Neural crest cell (in vitro differentiated cells): Measurements from ENCODE around the gene CSRP1. TPM values are rescaled to one million over a fixed set of nuclear protein-coding genes. Genes with fewer than 3 reads are reported as not detected.

Experiments
- DNase-seq: peaks from one replicate; pipeline ENCODE4 v3.0.0; 2021; ENCODE audit warnings: low read depth, mixed read lengths, low spot score
- H3K27ac Mint-ChIP-seq: one replicate; pipeline ENCODE4 v1.8.0; 2021; ENCODE audit warnings: mild to moderate bottlenecking, mixed read lengths; ENCODE audit not compliant: unreplicated experiment
- H3K27me3 Mint-ChIP-seq: 2 replicates; pipeline ENCODE4 v1.8.0; 2021; ENCODE audit warnings: low read depth, mild to moderate bottlenecking, mixed read lengths
- H3K36me3 Mint-ChIP-seq: 2 replicates; pipeline ENCODE4 v1.8.0; 2021; ENCODE audit warnings: low read depth, mild to moderate bottlenecking, mixed read lengths
- H3K4me1 Mint-ChIP-seq: 2 replicates; pipeline ENCODE4 v1.8.0; 2021; ENCODE audit warnings: mixed read lengths
- H3K4me3 Mint-ChIP-seq: one replicate; pipeline ENCODE4 v1.8.0; 2021; ENCODE audit warnings: mild to moderate bottlenecking, mixed read lengths
- H3K9me3 Mint-ChIP-seq: 2 replicates; pipeline ENCODE4 v1.8.0; 2021; ENCODE audit warnings: mixed read lengths
- CTCF ChIP-seq: fragments of 200-600 bp; sonication (generic); conservative IDR thresholded peaks from 2 replicates; pipeline ENCODE4 v1.5.0; 2021; ENCODE audit warnings: antibody characterized with exemption, mild to moderate bottlenecking
- total RNA-seq: library from RNA; stranded (reverse); gene quantifications from 2 replicates; pipeline ENCODE4 v1.2.1, GENCODE V29; 2021

CSRP1 gene
- total RNA-seq, 1 donor from 2014 or later = 1.5 TPM

DNA sequence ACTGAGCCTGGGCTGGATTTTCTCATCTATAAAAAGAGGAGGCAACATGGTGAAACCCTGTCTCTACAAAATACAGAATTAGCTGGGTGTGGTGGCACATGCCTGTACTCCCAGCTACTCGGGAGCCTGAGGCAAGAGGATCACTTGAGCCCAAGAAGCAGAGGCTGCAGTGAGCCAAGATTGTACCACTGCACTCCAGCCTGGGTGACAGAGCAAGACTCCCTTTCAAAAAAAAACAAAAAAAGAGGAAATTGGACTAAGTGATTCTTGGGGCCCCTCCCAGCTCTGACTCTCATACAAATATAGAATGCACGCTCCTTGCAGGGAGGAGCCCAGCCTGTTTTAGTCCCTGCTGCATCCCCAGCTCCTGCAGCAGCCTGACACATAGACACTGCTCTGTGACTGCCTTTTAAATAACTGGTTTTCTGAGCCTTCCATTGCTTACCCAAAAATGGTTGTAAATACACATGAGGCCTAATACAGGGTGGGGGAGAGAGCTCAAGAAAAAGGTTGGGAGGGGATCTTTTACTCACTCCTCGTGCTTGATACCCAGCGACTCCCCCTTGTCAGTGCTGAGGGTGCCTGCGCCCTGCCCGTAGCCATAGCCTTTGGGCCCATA lies 17.2 kb downstream of the CSRP1 start:
- Mint-ChIP-seq H3K36me3 (no peaks in the 10 kb centered on the region), H3K9me3 (no peaks in the 10 kb centered on the region), H3K27ac (no peak overlapping the region), H3K27me3 (no peaks in the 10 kb centered on the region), H3K4me3 (no peak overlapping the region), H3K4me1 (peaks cover 27% of the 10 kb centered on the region)
- no peak for DNase-seq
- TF ChIP-seq CTCF = no peak

- Mint-ChIP-seq H3K27me3 (no peaks in the 10 kb centered on the region), H3K4me3 (no peak overlapping the region), H3K4me1 (peaks cover 20% of the 10 kb centered on the region), H3K36me3 (no peaks in the 10 kb centered on the region), H3K9me3 (no peaks in the 10 kb centered on the region), H3K27ac (no peak overlapping the region)
- no peak for TF ChIP-seq CTCF
- no peak for DNase-seq
These were observed 17.9 kb downstream of the CSRP1 start for GRCh38 chr1:201488830-201489589.

DNA sequence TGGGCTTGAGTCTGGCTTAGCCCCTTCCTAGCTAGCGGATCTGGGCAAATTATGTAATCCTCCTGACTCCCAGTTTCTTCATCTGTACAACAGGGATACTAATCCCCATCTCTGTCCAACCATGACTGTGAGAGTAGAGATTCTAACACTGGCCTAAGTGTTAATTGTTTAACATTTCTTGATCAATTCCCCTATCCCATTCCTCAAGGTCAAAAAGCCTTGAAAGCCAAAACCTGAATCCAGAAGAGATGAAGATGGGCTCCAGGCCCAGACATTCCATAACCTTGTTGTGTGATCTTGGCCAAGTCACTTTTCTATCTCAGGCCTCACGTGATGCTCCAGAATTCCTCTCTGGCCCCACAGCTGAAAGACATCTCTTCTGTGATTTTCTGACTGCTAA lies 19.2 kb downstream of the CSRP1 start:
- Mint-ChIP-seq H3K36me3 (no peaks in the 10 kb centered on the region), H3K4me3 (no peak overlapping the region), H3K9me3 (no peaks in the 10 kb centered on the region), H3K27ac (no peak overlapping the region), H3K4me1 (peaks cover 11% of the 10 kb centered on the region), H3K27me3 (peaks cover 5% of the 10 kb centered on the region)
- TF ChIP-seq CTCF = no peak
- no peak for DNase-seq

DNA sequence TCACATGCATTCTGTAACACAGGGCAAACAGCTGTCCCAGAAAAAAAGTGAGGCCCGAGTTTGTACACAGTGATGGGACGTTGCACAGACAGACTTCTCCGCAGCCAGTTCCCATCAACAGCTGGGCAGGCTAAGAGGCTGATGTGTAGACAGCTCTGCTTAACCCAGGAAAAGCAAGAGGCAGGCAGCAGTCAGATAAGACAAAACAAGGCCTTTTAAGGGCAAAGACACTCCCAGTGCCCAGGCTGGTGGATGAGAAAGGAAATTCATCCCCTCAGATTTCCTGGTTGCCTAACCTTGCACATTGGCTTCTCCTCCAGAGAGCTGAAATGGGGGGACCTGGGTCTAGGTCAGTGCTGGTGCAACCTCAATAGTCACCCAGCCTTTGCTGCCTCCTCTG lies 20.7 kb downstream of the CSRP1 start:
- H3K36me3 Mint-ChIP-seq = no peaks in the 10 kb centered on the region
- H3K27ac Mint-ChIP-seq = no peak overlapping the region
- TF ChIP-seq CTCF = no peak

GRCh38 chr1:201485184-201485774 lies 21.6 kb downstream of the CSRP1 start:
- DNase-seq = no peak
- Mint-ChIP-seq H3K27me3 (peaks cover 30% of the 10 kb centered on the region), H3K36me3 (no peaks in the 10 kb centered on the region), H3K9me3 (no peaks in the 10 kb centered on the region), H3K4me1 (peaks cover 22% of the 10 kb centered on the region), H3K4me3 (no peak overlapping the region), H3K27ac (no peak overlapping the region)
- no peak for TF ChIP-seq CTCF

More for the DNA sequence above, 20.7 kb downstream of the CSRP1 start:
- Mint-ChIP-seq H3K4me3 (no peak overlapping the region), H3K27me3 (peaks cover 21% of the 10 kb centered on the region), H3K9me3 (no peaks in the 10 kb centered on the region), H3K4me1 (peaks cover 17% of the 10 kb centered on the region)
- no peak for DNase-seq
